ENCODE data around the gene MYPOP.

DNA sequence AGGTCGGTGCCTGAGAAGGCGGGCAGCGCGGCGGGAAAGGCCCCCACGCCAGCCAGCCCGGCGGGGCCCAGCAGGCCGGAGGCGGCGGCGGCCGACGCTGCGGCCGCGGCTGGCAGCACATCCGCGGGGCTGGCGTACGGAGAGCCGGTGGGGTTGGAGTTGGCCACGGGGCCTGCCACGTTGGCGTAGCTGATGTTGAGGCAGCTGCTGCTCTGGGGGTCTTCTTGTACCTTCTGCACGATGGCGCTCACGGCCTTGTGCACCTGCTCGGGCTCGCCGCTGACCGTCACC is 38.0 kb upstream of the MYPOP start:
- TF ChIP-seq, protein P1, sequence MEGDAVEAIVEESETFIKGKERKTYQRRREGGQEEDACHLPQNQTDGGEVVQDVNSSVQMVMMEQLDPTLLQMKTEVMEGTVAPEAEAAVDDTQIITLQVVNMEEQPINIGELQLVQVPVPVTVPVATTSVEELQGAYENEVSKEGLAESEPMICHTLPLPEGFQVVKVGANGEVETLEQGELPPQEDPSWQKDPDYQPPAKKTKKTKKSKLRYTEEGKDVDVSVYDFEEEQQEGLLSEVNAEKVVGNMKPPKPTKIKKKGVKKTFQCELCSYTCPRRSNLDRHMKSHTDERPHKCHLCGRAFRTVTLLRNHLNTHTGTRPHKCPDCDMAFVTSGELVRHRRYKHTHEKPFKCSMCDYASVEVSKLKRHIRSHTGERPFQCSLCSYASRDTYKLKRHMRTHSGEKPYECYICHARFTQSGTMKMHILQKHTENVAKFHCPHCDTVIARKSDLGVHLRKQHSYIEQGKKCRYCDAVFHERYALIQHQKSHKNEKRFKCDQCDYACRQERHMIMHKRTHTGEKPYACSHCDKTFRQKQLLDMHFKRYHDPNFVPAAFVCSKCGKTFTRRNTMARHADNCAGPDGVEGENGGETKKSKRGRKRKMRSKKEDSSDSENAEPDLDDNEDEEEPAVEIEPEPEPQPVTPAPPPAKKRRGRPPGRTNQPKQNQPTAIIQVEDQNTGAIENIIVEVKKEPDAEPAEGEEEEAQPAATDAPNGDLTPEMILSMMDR (conservative IDR thresholded peaks at IDR 0.05; ENCODE audit: low read depth, low read length): no peak
- no peak for TF ChIP-seq EZH2 (IDR thresholded peaks at IDR 0.05; ENCODE audit: low read length, unreplicated experiment)
- TF ChIP-seq EZH2phosphoT487 (IDR thresholded peaks at IDR 0.05; ENCODE audit: borderline replicate concordance, low read length): no peak
